Activated gamma-delta T cell (primary cell): ENCODE results near the gene MACROD2.
"Not testable (repeated sequence)": the region's sequence is repeated elsewhere in the genome, so short reads cannot be mapped to it uniquely, and the experiment has no call there.

Experiments used
- DNase-seq: peaks from one replicate; lab custom pipeline; 2025; lab: John Stamatoyannopoulos, UW

MACROD2 gene

DNA sequence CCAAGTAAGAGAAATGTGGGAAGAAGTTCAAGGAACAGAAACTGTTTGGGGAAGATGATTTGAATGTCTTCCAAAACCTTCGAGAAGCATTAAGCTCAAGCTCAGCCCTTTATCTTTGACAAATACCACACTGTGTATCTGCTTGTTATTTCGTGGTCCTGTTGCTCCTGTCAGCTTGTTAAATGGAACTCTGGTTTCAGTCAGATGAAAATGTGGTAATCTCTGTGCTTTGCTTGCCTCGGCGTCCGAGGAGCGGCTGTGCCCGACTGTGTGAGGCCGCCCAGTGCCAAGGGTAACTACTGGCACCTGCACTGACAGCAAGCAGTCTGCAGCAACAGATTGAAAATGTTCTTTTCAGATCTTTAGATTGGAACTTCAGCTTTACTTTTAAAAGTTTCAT, 920.0 kb downstream of the MACROD2 start:
- DNase-seq: no peak

DNA sequence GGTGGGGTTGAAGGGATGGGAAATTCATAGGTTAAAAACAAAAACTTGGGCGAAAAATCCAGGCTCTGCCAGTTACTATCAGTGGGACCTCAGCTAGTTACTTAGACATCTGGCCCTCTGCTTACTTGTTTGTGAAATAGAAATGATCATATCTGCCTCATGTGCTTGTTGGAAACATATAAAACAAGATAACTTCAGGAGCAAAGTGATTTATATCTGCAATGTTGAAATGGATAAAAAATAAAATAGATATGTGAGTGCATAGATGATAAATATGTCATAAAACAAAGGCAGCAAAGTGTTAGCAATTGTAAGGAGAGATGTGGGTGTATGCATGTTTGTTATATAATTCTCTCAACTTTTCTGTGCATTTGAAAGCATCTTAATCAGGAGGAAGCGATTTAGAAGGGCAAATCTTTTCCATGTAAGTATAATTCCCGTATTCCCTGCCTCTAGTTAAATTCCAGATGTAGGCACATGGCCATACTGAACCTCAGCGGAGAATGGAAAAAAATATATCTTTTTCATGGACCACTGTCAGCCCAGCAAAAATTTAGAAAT, 921.1 kb downstream of the MACROD2 start:
- DNase-seq: no peak

DNA sequence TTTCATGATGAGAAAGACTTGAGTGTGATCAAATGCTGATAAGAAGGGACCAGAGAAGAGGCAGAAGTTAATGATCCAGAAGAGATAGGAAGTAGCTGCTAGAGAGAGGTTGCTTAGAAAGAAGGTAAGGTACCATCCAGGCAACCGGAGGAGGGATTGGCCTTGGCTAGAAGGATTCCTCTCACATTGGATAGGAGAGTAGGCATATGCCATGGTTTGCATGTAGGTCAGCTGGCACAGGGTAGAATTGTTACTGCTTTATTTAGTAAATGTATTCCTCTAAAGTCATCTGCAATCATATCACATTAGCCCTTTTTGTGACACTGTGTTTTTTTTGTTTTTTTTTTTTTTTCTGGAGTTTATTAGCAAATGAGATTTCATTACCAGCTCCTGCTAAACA, 923.0 kb downstream of the MACROD2 start:
- DNase-seq: no peak

DNA sequence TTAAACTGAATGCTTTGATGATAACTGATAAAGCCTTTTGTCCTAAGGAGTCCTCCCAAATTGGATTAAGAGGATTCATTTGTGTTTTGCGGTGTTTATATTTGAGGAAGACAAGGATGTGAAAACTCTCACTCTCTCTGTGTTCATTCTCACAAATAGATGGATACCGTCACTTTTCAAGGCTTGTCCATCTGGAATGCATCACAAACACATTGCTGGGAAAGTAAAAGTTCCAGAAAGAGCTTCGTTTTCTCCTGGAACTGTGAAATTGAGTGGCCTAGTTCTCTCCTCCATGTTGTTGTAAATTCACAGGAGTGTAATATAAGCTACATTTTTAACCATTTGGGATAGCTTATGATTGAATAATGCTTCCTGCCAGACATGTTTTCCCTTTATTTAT, 923.7 kb downstream of the MACROD2 start:
- no peak for DNase-seq

DNA sequence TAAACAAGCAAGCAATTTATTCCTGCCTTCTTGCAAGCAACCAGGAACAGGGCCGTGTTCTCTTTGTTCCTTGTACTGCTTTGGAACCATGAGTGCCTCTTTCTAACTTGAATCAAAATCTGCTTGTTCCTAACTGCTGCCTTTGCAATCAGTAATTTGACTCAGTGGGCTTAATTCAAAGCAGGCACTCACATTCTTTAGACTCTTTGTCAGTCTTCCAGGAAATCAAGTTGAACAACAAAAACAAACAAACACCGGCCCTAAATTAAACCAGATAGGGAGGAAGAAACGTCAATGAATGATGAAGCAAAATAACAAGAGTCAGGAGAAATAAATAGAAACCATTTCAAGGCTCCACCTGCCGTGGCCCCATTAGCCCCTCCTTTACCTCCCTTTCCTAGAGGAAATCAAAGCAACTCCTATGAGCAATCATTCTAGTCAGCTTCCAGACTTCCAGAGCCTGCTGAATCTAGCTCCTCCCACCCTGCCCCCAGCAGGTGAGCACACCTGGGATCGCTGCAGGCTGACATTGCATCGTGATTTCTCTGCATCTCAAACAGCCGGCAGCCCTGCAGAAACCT, 924.3 kb downstream of the MACROD2 start:
- no peak for DNase-seq

DNA sequence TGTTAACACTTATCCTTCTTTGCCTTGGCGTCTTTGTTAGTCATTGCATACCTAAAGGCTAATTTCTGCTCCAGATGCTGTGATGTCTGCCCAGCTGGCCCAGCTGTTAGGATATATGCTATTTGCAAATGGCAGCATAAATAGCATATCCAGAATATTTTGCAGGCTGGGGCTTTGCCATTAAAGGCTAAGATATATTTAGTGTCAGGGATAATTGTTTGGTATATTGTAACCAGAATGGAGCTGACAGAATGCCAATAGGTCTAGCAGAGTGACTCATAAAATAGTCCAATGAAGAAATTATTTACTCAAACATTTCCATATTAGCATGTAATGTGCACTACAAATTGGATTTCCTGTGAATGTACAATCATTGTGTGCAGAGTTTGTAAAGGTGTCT, 926.2 kb downstream of the MACROD2 start:
- DNase-seq: no peak

DNA sequence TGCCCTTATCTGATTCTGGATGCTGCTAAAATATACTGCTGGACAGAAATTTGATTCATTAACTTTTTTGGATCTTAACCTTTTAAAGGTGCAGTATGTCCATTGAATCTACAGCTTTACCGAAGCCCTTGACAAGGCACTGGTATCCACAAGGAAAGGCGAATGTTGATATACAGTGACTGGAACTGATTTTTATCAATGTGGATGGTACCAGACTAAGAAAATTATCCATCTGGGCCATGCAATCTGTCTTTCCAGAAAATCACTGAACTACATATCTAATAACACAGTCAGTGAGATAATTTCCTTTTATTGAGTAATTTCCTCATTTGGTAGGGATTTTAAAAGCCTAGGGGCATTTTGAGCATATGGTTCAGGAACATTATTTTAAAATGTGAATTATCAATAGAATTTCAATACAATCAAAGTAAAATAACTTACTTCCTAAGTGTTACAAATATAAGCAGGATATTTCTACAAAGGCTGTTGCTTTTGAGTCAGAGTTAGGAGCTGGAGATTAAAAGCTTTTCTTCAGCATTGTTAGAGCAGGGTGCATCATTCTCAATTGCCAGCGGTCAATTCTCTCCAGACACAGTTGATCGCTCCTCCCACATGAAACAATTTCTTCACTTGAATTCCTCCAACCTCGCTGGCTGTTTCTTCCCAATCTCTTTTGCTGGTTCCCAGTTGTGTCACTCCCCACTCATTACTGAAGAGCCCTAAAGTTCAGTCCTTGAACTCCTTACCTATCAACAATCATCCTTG, 927.4 kb downstream of the MACROD2 start:
- DNase-seq: no peak

DNA sequence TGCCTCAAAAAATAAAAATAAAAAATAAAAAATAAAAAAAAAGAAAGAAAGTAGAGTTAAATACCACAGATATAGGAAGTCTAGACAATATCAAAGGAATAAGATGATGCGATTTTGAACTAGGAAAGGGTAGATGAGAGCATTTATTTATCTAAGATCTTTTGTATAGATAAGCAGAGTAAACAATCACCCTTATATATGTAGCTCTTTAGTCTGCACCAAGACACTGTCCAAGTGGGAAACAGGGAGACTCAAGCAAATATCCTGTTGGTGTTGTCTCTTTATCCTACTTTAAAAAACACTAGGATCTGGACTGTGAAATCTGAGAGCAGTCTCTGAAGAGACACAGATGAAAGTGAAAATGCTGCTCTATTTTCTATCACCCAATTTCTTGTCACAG, 929.1 kb downstream of the MACROD2 start:
- DNase-seq: no peak

DNA sequence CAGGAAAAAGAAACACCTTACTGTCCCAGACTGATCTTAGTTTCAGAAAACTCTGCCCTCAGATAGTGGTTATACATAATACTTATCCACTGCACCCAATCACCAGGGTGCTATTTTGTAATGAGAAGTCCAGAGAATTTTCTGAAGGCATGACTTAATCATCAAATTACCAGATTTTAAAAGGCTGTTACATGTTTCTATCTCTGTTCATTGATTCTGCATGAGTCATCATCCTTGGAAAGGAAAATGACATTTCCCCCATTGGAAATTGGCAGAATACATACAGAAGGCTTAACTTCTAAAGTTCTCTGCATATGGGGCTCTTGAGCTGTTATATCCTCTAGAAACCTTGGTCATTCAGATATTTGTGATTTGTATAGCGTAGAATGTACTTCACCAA, 930.0 kb downstream of the MACROD2 start:
- no peak for DNase-seq

DNA sequence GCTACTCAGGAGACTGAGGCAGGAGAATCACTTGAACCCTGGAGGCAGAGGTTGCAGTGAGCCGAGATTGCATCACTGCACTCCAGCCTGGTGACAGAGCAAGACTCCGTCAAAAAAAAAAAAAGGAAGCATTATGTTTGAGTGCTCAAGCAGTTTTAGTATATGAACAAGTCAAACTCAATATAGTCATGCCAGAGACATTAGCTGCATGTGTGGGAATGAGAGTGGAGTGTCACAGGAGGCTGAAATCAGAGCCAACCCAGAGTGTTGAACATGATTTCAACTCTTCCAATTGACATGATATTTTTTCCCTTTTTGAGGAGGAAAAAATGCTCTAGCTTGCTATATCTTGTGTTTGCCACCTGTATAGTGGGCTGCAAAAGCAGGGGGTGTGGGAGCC, 931.1 kb downstream of the MACROD2 start:
- DNase-seq: not testable (repeated sequence)

DNA sequence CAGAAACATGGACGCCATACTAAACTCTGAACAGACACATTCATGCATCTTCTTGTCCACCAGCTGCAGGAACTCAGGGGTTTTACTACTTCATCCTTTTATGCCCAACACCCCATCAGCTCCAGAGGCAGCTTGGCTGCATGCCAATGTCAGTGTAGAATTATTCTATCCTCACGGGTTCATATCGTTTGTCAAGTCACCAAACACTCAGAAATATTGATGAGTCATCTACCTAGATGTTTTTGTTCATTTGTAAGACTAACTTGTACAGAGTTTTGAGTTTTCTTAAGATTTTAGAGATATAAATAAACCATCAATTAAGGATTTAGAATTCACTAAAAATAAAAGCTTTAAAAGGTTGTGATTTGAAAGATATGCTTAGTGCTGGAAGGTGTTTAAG, 932.8 kb downstream of the MACROD2 start:
- no peak for DNase-seq

DNA sequence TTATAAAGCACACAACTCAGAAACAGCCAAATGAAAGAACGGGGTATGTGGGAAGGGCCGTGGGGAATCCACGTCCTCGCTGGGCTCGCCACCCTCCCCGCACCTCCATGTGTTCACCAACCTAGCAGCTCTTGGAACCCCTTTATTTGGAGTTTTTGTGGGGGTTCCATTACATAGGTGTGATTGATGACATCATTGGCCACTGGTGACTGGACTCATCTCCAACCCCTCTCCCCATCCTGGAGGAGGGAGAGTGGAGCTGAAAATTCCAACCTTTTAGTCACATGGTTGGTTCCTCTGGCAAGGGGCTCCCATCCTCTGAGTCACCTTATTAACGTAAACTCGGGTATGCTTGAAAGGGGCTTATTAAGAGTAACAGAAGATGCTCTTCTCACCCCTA, 934.1 kb downstream of the MACROD2 start:
- no peak for DNase-seq

DNA sequence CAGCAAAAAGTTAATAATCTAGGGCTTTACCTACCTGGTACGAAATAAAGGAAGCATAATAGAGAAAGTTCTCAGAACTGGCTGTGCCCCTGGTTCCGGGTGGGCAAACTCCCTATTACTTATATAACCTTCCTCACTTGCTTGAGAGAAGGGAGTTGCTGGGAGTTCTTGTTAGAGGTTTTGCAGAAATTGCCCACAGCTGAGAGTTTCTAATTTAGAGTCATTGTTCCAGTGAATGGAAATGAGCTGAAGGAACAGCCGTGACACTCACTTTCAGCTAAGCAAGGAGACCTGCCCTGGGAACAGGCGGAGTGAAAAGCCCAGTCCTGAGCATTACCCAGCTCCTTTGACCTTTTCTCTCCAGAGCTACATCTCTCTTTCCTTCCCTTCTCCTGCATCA, 936.7 kb downstream of the MACROD2 start:
- no peak for DNase-seq

DNA sequence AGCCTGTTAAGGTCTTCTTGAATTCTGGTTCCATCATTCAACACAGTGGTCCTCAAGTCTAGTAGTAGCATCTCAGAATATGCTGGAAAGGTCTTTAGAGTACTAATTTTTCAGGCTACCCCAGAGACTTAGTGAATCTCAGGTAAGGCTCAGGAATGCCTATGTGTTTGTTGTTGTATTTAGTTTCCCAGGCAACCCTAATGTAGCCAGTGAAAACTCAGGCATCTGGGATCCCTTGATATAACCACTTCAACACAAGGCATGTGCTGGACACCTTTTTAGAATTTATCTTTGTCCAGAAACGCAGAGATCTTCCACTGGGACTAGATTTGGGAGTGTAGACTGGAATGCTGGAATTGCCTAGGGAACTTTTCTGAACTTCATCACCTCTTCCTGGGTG, 940.0 kb downstream of the MACROD2 start:
- DNase-seq: no peak

DNA sequence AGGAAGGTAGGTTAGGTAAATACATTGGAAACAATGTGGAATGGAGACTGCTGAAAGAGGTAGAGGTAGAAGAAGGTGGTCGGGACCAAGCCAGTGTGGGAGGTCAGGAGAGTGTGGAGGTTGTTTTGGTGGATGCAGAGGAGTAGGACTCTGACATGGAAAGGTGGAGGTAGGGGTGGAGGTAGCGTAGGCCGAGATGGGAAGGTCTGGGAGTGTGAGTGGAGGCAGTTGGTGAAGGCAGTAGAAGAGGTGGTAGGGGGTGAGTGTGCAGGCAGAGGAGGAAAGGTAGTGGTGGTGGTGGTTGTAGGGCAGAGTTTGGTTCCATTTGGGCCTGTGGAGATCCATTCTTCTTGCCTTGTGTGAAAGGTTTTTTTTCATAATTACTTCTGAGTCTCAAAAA, 941.7 kb downstream of the MACROD2 start:
- DNase-seq: no peak

DNA sequence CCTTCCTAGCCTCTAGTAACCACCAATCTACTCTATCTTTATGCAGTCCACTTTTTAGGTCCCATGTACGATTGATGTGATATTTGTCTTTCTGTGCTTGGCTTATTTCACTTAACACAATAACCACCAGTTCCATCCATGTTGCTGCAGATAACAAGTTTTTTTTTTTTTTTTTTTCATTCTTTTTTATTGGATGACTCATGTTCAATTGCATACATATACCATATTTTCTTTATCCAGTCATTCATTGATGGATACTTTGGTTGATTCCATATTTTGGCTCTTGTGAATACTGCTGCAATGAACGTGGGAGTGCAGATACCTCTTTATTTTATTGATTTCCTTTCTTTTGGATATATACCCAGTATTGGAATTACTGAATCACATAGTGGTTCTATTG, 942.5 kb downstream of the MACROD2 start:
- no peak for DNase-seq

DNA sequence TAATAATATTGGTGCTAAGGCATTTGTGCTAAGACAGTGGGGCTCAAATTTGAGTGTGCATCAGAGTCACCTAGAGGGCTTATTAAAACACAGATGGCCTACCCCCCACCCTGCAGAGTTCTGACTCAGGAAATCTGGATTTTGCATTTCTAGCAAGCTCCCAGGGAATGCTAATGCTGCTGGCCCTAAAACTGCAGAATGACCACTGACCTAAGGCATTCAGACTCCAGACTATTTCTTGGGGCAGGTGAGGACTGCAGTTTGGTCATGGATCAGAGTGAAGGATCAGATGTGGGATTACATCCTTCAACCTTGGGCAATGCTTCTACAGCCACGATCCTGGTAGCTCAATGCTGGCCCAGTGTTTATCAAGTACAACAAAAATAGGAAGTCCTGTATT, 952.2 kb downstream of the MACROD2 start:
- DNase-seq: no peak

DNA sequence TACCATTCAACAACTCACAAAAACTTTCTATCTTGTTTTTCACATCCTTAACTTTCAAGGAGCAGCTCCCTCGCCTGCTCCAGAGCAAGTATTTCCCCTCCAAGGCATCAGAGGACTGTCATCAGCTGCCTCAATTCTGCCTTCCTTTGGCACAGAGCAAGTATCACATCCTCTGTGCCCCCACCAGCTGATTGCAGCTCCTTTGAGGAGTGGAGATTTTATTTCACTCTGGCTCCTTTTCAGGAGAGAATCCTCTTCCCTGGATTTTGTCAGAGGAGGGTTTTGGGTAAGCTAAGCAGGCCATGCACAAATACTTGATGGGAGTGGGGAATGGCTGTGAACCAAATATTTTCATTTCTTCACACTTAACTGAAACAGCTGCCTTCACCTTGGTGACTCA, 952.6 kb downstream of the MACROD2 start:
- no peak for DNase-seq

DNA sequence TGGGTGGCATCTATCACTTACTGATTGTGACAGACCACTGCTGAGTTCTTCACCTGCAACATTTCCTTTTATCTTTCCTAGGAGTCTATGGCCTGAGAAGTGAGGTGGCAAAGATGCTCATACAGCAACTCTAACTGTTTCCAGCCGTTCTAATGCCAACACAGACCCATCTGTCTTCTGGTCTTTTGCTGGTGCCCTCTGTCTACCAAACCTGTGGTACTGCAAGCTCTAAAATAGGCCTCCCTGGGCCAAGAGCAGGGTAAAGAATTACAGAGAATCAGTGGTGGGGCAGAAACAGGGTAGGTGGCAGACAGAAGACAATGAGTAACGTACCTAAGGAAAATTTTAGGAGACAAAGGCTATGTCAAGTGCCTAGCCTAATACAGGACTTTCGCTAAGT, 953.1 kb downstream of the MACROD2 start:
- DNase-seq: no peak

DNA sequence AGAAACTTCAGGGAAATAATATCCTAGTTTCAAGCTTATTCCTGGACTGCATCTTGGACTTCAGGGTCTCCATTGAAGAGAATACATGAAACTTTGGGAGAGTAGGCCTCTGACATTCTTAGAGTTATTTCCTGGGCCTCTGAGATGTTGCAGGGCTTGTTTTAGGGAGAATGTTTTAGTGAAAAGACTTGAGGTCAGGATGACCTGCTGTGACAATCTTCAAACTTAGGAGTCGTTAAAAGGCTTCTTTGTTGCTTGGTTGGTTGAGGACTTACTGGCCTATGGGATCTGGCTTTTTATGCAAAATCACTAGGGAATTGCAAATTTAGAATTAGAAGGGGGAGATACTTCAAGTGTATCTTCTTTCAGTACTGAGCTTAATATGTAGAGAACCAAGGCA, 955.3 kb downstream of the MACROD2 start:
- no peak for DNase-seq

DNA sequence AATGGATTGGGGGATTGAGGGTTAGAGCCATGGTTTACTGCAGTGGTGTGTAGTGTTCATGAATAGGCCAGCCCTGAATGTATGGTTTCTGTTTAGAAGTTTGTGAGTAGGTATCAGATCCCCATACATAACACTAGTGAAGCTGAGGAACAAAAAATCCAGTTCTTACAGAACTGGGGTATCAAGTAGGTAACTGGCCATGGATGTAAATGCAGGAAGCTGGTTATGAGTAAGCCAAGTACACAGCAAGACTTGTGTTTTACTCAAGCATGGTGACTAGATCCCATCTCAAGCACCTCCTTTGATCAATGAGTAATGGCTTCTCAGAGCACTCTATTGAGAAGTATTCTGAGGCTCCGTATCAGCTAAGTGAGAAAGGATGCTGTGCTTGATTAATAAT, 955.8 kb downstream of the MACROD2 start:
- DNase-seq: no peak

DNA sequence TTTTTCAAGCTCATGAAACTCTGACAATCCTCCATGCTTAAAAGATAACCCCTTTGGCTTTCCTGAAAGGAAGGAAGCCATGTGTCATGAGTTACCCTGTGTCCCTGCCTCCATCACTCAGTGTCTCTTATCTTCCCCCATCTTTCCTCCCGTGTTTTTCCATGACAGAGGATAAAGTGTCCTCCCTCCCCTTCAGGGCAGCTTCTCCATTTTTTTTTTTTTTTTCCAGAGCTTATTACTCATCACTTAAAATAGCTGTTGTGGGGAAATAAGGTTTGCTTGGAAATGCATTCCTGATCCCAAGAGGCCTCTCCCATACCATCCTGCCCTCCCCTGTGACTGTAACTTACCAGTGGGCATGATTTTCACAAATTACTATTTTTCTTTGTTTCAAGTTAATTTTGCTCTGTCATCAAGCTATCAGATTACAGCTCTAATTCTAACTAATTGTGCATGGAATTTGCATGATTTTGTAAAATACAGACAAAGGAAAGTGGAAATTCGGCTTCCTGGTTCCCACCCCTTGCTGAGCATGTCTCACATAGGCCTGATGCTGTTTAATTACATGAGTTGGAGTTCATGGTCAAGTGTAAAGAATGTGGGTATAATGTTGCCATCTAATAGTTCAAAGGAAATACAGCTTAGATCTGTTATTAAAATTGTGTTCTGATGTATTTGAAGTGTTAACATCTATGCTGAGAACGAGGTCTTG, 956.5 kb downstream of the MACROD2 start:
- DNase-seq: no peak

DNA sequence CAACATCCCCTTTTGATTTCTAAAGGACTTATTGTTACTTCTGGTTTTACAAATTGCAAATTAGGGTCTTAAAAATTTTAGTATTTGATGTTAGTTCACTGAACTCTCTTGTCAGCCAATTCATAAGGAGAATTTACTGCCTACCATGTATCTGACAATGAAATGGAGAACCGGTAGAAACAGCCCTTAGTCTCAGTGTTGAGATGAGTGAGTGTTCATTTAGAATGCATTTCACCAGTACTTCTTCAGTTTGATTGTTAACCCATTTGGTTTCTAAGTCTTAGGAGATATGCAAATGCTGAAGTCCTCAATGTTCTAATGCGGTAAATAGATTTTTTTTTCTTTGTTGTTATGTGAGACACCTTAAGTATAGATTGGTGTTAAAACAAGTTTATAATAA, 958.4 kb downstream of the MACROD2 start:
- no peak for DNase-seq
